Measurements from ENCODE around the gene DNAI2. TPM values are rescaled to one million over a fixed set of nuclear protein-coding genes. Genes with fewer than 3 reads are reported as not detected.

Gene DNAI2
- total RNA-seq, 4 donors from 2014 or later: 0.13 TPM; not detected in 3

- intact Hi-C loops (cut with DNase I): loop anchor here (2.0 to 5.0 kb wide), 2 partner anchors 61 to 87 kb away; partner anchors contain the start of genes BTBD17 and TTYH2
Measured at GRCh38 chr17:74299226-74300009, 25.4 kb downstream of the DNAI2 start.

GRCh38 chr17:74303305-74303704 is 29.3 kb downstream of the DNAI2 start:
- intact Hi-C loops (cut with DNase I): no loop called here
- WGBS, 2 donors: 30 to 40% methylated on average over 8 of the region's 8 CpGs
- H3K9me3 ChIP-seq: no peaks in the 10 kb centered on the region

More at GRCh38 chr17:74299226-74300009, 25.4 kb downstream of the DNAI2 start:
- Histone ChIP-seq H3K36me3 (no peaks in the 10 kb centered on the region), H3K4me1 (peaks cover 43 to 57% of the 10 kb centered on the region in 2 donors), H3K4me3 (replicated peaks in 1 of 3) (no peak overlapping the region), H3K27ac (peak overlapping the region; percentile 64 to 85 (median 76)), H3K9me3 (no peaks in the 10 kb centered on the region), H3K27me3 (no peaks in the 10 kb centered on the region)
- DNase-seq: peak; percentile 53 to 54
- no peak for TF ChIP-seq POLR2A (IDR thresholded peaks at IDR 0.05)
- TF ChIP-seq, protein P1, sequence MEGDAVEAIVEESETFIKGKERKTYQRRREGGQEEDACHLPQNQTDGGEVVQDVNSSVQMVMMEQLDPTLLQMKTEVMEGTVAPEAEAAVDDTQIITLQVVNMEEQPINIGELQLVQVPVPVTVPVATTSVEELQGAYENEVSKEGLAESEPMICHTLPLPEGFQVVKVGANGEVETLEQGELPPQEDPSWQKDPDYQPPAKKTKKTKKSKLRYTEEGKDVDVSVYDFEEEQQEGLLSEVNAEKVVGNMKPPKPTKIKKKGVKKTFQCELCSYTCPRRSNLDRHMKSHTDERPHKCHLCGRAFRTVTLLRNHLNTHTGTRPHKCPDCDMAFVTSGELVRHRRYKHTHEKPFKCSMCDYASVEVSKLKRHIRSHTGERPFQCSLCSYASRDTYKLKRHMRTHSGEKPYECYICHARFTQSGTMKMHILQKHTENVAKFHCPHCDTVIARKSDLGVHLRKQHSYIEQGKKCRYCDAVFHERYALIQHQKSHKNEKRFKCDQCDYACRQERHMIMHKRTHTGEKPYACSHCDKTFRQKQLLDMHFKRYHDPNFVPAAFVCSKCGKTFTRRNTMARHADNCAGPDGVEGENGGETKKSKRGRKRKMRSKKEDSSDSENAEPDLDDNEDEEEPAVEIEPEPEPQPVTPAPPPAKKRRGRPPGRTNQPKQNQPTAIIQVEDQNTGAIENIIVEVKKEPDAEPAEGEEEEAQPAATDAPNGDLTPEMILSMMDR (IDR thresholded peaks at IDR 0.05): no peak
- WGBS, 2 donors: 47 to 60% methylated on average over 5 to 11 of the region's 11 CpGs

GRCh38 chr17:74304184-74304583 is 30.1 kb downstream of the DNAI2 start:
- DNase-seq: no peak
- Histone ChIP-seq H3K4me3 (replicated peaks in 1 of 3) (no peak overlapping the region), H3K27ac (no peak overlapping the region), H3K4me1 (peaks cover 23 to 32% of the 10 kb centered on the region in 2 donors), H3K27me3 (no peaks in the 10 kb centered on the region), H3K36me3 (no peaks in the 10 kb centered on the region), H3K9me3 (no peaks in the 10 kb centered on the region)
- 81 to 86% methylated on average over 5 of the region's 5 CpGs for WGBS, 2 donors
- intact Hi-C loops (cut with DNase I): no loop called here
- TF ChIP-seq, protein P1 (IDR thresholded peaks at IDR 0.05): no peak
- no peak for TF ChIP-seq POLR2A (IDR thresholded peaks at IDR 0.05)

More at GRCh38 chr17:74303305-74303704, 29.3 kb downstream of the DNAI2 start:
- H3K27ac ChIP-seq: peak overlapping the region in 2 of 3 donors; percentile 54 to 74
- H3K36me3 ChIP-seq: no peaks in the 10 kb centered on the region
- H3K4me1 ChIP-seq: peaks cover 25 to 37% of the 10 kb centered on the region in 2 donors
- DNase-seq: peak; percentile 93 to 94
- no peak for TF ChIP-seq POLR2A (IDR thresholded peaks at IDR 0.05)
- TF ChIP-seq, protein P1 (IDR thresholded peaks at IDR 0.05): no peak
- no peaks in the 10 kb centered on the region for H3K27me3 ChIP-seq
- H3K4me3 ChIP-seq (replicated peaks in 1 of 3): no peak overlapping the region

GRCh38 chr17:74305865-74306654 is 32.0 kb downstream of the DNAI2 start:
- no peak overlapping the region for H3K27ac ChIP-seq
- 64 to 65% methylated on average over 10 of the region's 10 CpGs for WGBS, 2 donors
- no peak overlapping the region for H3K4me3 ChIP-seq (replicated peaks in 1 of 3)
- H3K27me3 ChIP-seq: no peaks in the 10 kb centered on the region
- no peaks in the 10 kb centered on the region for H3K36me3 ChIP-seq
- intact Hi-C loops (cut with DNase I): no loop called here
- no peak for DNase-seq
- TF ChIP-seq, protein P1 (IDR thresholded peaks at IDR 0.05): peak in 3 of 6 experiments; percentile 18 to 48 (median 41)
- no peak for TF ChIP-seq POLR2A (IDR thresholded peaks at IDR 0.05)
- peaks cover 24 to 31% of the 10 kb centered on the region in 2 donors for H3K4me1 ChIP-seq
- H3K9me3 ChIP-seq: no peaks in the 10 kb centered on the region

Measured in thyroid gland (tissue), 4 donors.